ENCODE measurements around the gene TRIM14. TPM values are rescaled to one million over a fixed set of nuclear protein-coding genes. Genes with fewer than 3 reads are reported as not detected.
"Not testable (repeated sequence)": the region's sequence is repeated elsewhere in the genome, so short reads cannot be mapped to it uniquely, and the experiment has no call there.

The TRIM14 gene
- total RNA-seq, 1 donor from 2014 or later = 25.8 TPM

GRCh38 chr9:98135558-98135934, 16.5 kb upstream of the TRIM14 start:
- no peak overlapping the region for H3K27ac ChIP-seq
- no peak for DNase-seq (ENCODE audit: extremely low spot score in 2 of 2)

GRCh38 chr9:98134702-98135557, 15.9 kb upstream of the TRIM14 start:
- H3K27me3 ChIP-seq = no peaks in the 10 kb centered on the region
- intact Hi-C loops (cut with DNase I) = no loop called here
- no peaks in the 10 kb centered on the region for H3K36me3 ChIP-seq
- H3K4me3 ChIP-seq = no peak overlapping the region
- TF ChIP-seq POLR2AphosphoS5 (IDR thresholded peaks at IDR 0.05; ENCODE audit: insufficient read depth in 1 of 2, low read depth in 1 of 2) = no peak
- H3K27ac ChIP-seq = no peak overlapping the region
- DNase-seq (ENCODE audit: extremely low spot score in 2 of 2) = peak; percentile 64 to 79
- no peaks in the 10 kb centered on the region for H3K4me1 ChIP-seq
- H3K9me3 ChIP-seq = no peaks in the 10 kb centered on the region

More at GRCh38 chr9:98135558-98135934, 16.5 kb upstream of the TRIM14 start:
- no peak overlapping the region for H3K4me3 ChIP-seq
- no peaks in the 10 kb centered on the region for H3K27me3 ChIP-seq
- TF ChIP-seq POLR2AphosphoS5 (IDR thresholded peaks at IDR 0.05; ENCODE audit: insufficient read depth in 1 of 2, low read depth in 1 of 2) (no peak), CTCF (IDR thresholded peaks at IDR 0.05) (no peak)
- no peaks in the 10 kb centered on the region for H3K9me3 ChIP-seq
- no peaks in the 10 kb centered on the region for H3K36me3 ChIP-seq
- no peaks in the 10 kb centered on the region for H3K4me1 ChIP-seq
- intact Hi-C loops (cut with DNase I) = no loop called here

- TF ChIP-seq CTCF (IDR thresholded peaks at IDR 0.05) (no peak), POLR2AphosphoS5 (IDR thresholded peaks at IDR 0.05; ENCODE audit: insufficient read depth in 1 of 2, low read depth in 1 of 2) (no peak), POLR2A (IDR thresholded peaks at IDR 0.05) (no peak)
- no peaks in the 10 kb centered on the region for H3K4me1 ChIP-seq
- H3K27me3 ChIP-seq = no peaks in the 10 kb centered on the region
- DNase-seq (ENCODE audit: extremely low spot score in 2 of 2) = peak; percentile 79 to 80
- H3K27ac ChIP-seq = no peak overlapping the region
- H3K36me3 ChIP-seq = no peaks in the 10 kb centered on the region
- no peaks in the 10 kb centered on the region for H3K9me3 ChIP-seq
- intact Hi-C loops (cut with DNase I) = no loop called here
- no peak overlapping the region for H3K4me3 ChIP-seq
Measured at GRCh38 chr9:98132806-98133631, 14.0 kb upstream of the TRIM14 start.

GRCh38 chr9:98132158-98132557, 13.1 kb upstream of the TRIM14 start:
- H3K9me3 ChIP-seq = no peaks in the 10 kb centered on the region
- H3K36me3 ChIP-seq = no peaks in the 10 kb centered on the region
- no peak overlapping the region for H3K27ac ChIP-seq
- H3K4me1 ChIP-seq = no peaks in the 10 kb centered on the region
- no peaks in the 10 kb centered on the region for H3K27me3 ChIP-seq
- DNase-seq (ENCODE audit: extremely low spot score in 2 of 2) = peak in 1 of 2 donors; percentile 65
- no peak overlapping the region for H3K4me3 ChIP-seq
- intact Hi-C loops (cut with DNase I) = no loop called here
- TF ChIP-seq CTCF (IDR thresholded peaks at IDR 0.05) = no peak
- TF ChIP-seq POLR2A (IDR thresholded peaks at IDR 0.05) = no peak
- no peak for TF ChIP-seq POLR2AphosphoS5 (IDR thresholded peaks at IDR 0.05; ENCODE audit: insufficient read depth in 1 of 2, low read depth in 1 of 2)

- TF ChIP-seq POLR2A (IDR thresholded peaks at IDR 0.05) (no peak), POLR2AphosphoS5 (IDR thresholded peaks at IDR 0.05; ENCODE audit: insufficient read depth in 1 of 2, low read depth in 1 of 2) (no peak), CTCF (IDR thresholded peaks at IDR 0.05) (no peak)
Measured at GRCh38 chr9:98130576-98131228, 11.7 kb upstream of the TRIM14 start.

GRCh38 chr9:98130060-98130459, 11.0 kb upstream of the TRIM14 start:
- DNase-seq (ENCODE audit: extremely low spot score in 2 of 2) = peak in 1 of 2 donors; percentile 10
- H3K27me3 ChIP-seq; H3K27ac ChIP-seq; H3K36me3 ChIP-seq; H3K4me1 ChIP-seq; H3K4me3 ChIP-seq; H3K9me3 ChIP-seq; intact Hi-C loops (cut with DNase I): not testable (repeated sequence)

More at GRCh38 chr9:98130576-98131228, 11.7 kb upstream of the TRIM14 start:
- peaks cover 0 to 5% of the 10 kb centered on the region in 2 donors for H3K36me3 ChIP-seq
- H3K9me3 ChIP-seq = no peaks in the 10 kb centered on the region
- H3K27me3 ChIP-seq = no peaks in the 10 kb centered on the region
- intact Hi-C loops (cut with DNase I) = no loop called here
- H3K4me3 ChIP-seq = no peak overlapping the region
- DNase-seq (ENCODE audit: extremely low spot score in 2 of 2) = peak in 1 of 2 donors; percentile 67
- no peaks in the 10 kb centered on the region for H3K4me1 ChIP-seq
- H3K27ac ChIP-seq = no peak overlapping the region

Measured in vagina (tissue), 2 donors.